Measurements from ENCODE around the gene INTS1.

DNA sequence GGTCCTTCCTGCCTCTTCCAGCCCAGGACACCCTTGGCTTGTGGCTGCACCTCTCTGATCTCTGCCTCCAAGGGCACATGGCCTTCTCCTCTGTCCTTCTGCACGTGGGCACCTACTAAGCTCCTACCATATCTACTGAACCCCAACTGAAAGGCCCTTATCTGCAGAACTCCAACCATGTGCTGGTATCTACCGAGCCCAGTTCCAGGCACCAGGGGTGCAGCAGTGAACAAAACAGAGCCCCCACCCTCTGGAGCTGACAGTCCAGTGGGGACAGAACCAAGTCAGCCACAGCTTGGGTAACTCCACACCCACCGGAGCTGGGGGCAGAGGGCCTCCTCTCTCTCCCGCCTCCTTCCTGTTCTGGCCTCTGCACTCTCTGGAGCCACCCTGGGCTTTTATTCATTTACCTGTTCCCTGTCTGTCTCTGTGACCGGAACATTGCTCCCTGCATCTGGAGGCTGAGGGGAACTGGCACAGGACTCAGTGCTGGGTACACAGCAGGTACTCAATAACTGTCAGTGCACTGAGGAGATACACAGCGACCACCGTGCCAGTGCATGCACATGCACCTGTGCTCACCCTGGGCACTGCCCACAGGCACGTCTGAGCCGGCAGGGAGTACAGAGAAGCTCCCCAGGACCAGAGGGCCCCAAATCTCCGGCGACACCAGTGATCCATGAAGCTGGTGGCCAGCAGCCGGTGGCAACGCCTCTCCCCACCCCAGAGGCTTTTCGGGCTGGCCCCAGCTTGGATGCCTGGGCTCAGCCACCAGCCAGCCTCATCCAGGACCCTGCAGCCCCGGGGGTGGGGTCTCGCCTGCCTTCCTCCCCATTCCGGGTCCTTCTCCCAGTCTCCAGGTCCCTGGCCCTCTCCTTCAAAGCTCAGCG lies 46.9 kb downstream of the INTS1 start:
- TF ChIP-seq EZH2 (IDR thresholded peaks at IDR 0.05): no peak
- no peak for TF ChIP-seq POLR2AphosphoS5 (IDR thresholded peaks at IDR 0.05; ENCODE audit: borderline replicate concordance, low read depth, low read length)
- TF ChIP-seq FOXP2 (optimal IDR thresholded peaks at IDR 0.05; ENCODE audit: control extremely low read depth, extremely low read length, insufficient read depth): no peak
